ENCODE measurements around the gene SLC25A21. TPM values are rescaled to one million over a fixed set of nuclear protein-coding genes. Genes with fewer than 3 reads are reported as not detected.
"Not testable (repeated sequence)": the region's sequence is repeated elsewhere in the genome, so short reads cannot be mapped to it uniquely, and the experiment has no call there.

The SLC25A21 gene
- total RNA-seq, 4 donors from 2014 or later = 0.08 to 0.29 TPM; not detected in 2

DNA sequence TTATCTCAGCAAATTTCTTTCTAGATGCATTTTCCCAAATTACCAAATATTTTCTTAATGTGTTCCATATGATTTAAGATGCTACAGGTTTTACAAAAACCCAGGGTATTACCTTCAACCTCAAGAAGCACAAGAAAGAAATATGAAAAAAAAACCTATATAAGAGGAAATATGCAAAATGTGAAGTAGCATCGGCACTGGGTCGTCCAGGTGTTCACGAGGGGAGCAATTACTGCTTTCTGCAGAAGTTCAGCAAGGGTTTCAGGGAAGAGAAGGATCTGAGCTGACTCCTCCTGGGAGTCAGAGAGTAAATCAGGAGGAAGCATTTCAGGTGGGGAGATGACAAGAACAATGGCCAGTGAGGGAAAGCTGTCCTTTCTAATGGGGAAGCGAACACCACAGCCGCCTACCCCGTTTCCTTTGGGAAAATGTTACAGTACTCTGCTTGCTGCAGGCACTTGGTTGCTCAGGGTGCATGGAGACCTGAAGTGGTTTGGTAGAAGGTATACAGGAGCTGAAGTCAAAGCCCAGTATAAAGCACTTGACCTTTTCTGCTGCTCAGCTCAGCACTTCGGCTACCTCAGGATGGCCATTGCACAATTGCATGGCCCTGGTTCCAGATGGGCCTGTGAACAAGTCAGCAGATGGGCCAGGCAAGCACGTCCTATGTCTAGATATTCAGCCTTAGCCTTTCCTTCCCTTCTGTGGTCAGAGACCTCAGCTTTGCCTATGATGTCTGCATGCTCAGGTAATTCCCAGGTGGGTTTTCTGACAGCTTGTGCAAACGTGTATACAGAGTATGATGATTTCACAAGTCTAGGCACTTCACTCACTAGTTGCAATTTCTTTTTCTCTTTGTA, 355.1 kb downstream of the SLC25A21 start:
- 88 to 90% methylated on average over 9 of the region's 9 CpGs for whole genome bisulfite sequencing, 2 donors
- H3K4me3 ChIP-seq (ENCODE audit: low read depth, poor library complexity, severe bottlenecking) = no peak overlapping the region
- TF ChIP-seq POLR2A (IDR thresholded peaks at IDR 0.05) = no peak
- TF ChIP-seq, protein P1, sequence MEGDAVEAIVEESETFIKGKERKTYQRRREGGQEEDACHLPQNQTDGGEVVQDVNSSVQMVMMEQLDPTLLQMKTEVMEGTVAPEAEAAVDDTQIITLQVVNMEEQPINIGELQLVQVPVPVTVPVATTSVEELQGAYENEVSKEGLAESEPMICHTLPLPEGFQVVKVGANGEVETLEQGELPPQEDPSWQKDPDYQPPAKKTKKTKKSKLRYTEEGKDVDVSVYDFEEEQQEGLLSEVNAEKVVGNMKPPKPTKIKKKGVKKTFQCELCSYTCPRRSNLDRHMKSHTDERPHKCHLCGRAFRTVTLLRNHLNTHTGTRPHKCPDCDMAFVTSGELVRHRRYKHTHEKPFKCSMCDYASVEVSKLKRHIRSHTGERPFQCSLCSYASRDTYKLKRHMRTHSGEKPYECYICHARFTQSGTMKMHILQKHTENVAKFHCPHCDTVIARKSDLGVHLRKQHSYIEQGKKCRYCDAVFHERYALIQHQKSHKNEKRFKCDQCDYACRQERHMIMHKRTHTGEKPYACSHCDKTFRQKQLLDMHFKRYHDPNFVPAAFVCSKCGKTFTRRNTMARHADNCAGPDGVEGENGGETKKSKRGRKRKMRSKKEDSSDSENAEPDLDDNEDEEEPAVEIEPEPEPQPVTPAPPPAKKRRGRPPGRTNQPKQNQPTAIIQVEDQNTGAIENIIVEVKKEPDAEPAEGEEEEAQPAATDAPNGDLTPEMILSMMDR (IDR thresholded peaks at IDR 0.05) = no peak
- intact Hi-C loops (cut with DNase I; ENCODE audit: low total_unique reads) = no loop called here
- DNase-seq (ENCODE audit: low spot score in 2 of 2) = no peak

DNA sequence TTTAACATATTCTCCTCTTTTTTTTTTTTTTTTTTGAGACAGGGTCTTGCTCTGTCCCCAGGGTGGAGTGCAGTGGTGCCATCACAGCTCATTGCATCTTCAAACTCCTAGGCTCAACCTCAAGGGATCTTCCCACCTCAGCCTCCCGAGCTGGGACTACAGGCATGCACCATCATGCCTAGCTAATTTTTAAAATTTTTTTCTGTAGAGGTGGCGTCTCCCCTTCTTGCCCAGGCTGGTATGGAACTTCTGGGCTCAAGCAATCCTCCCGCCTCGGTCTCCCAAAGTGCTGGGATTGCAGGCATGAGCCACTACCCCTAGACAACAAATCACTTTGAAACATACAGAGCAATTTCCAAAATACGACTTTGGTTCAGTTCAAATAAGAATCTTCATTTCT, 355.9 kb downstream of the SLC25A21 start:
- DNase-seq (ENCODE audit: low spot score in 2 of 2) = no peak
- TF ChIP-seq POLR2A (IDR thresholded peaks at IDR 0.05) = no peak
- TF ChIP-seq, protein P1 (IDR thresholded peaks at IDR 0.05) = no peak
- WGBS, 2 donors = 60 to 66% methylated on average over 5 of the region's 5 CpGs
- no peak overlapping the region for H3K4me3 ChIP-seq (ENCODE audit: low read depth, poor library complexity, severe bottlenecking)
- intact Hi-C loops (cut with DNase I; ENCODE audit: low total_unique reads) = no loop called here

DNA sequence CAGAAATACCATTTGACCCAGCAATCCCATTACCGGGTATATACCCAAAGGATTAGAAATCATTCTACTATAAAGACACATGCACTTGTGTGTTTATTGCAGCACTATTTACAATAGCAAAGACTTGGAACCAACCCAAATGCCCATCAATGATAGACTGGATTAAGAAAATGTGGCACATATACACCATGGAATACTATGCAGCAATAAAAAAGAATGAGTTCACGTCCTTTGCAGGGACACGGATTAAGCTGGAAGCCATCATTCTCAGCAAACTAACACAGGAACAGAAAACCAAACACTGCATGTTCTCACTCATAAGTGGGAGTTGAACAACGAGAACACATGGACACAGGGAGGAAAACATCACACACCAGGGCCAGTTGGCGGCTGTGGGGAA, 357.6 kb downstream of the SLC25A21 start:
- DNase-seq (ENCODE audit: low spot score in 2 of 2); H3K4me3 ChIP-seq (ENCODE audit: low read depth, poor library complexity, severe bottlenecking); intact Hi-C loops (cut with DNase I; ENCODE audit: low total_unique reads): not testable (repeated sequence)
- WGBS, 2 donors = 95% methylated on average over 5 of the region's 5 CpGs

DNA sequence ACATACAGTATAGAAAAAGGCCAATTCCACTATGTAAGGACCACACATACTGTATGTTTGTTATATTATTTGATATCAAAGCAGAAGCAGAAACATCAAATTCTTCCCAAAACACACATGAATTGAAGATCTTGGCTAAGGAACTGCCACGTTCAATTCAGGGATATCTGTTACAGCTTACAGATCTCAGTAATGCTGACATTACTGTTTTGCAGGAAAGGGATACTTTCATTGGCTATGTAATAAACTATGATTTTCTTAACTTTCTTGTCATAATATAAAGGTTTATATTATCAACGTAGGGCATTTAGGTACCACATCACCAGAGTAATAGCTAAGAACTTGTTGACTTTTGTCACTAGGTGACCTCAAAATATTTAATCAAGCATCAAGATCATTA, 362.2 kb downstream of the SLC25A21 start:
- no peak overlapping the region for H3K4me3 ChIP-seq (ENCODE audit: low read depth, poor library complexity, severe bottlenecking)
- intact Hi-C loops (cut with DNase I; ENCODE audit: low total_unique reads) = no loop called here
- no peak for DNase-seq (ENCODE audit: low spot score in 2 of 2)
- TF ChIP-seq, protein P1 (IDR thresholded peaks at IDR 0.05) = no peak
- TF ChIP-seq POLR2A (IDR thresholded peaks at IDR 0.05) = no peak
- WGBS, 2 donors = 87 to 88% methylated on average over 2 of the region's 2 CpGs

DNA sequence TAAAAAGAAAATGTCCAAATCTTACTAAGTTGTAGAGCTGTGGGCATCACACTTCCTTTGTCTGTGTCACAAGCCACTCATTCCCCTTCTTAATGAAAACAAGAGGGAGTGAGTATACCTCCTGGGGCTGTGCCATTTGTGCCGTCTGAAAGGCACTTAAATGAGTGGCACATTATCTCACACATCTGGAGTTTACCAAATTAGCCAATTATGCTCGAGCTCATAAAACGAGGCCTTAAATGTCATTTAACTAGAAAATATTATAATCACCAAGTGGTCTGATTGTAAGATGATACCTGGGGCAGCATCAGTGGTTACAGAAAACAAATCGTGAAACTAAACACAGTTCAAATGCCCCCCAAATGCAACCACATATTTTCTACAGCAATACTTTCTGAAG, 364.7 kb downstream of the SLC25A21 start:
- DNase-seq (ENCODE audit: low spot score in 2 of 2) = no peak
- TF ChIP-seq, protein P1 (IDR thresholded peaks at IDR 0.05) = no peak
- no peak for TF ChIP-seq POLR2A (IDR thresholded peaks at IDR 0.05)
- H3K4me3 ChIP-seq (ENCODE audit: low read depth, poor library complexity, severe bottlenecking) = no peak overlapping the region
- WGBS, 2 donors = 38 to 46% methylated on average over 4 of the region's 4 CpGs
- intact Hi-C loops (cut with DNase I; ENCODE audit: low total_unique reads) = no loop called here

DNA sequence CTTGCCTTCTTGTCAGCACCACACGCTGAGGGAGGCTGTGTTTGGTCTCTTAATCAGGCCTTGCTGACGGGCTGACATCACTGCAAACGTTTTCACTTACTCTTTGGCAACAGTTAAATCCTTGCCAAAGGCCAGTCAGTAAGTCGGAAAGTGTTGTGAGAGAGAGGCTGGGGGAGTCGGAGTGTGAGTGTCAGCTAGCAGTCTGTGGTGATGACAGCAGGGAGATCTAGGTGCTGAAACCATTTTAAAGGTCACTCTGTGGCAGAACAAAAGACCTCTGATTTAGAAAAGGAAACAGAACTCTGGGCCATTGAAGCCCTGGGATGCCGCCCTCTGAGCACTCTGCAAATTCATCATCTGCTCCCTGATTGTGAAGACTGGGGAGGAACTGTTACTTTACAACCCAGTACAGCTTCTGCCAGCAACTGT, 367.3 kb downstream of the SLC25A21 start:
- DNase-seq (ENCODE audit: low spot score in 2 of 2) = no peak
- intact Hi-C loops (cut with DNase I; ENCODE audit: low total_unique reads) = no loop called here
- TF ChIP-seq POLR2A (IDR thresholded peaks at IDR 0.05) = no peak
- TF ChIP-seq, protein P1 (IDR thresholded peaks at IDR 0.05) = no peak
- 46 to 57% methylated on average over 6 of the region's 6 CpGs for WGBS, 2 donors
- H3K4me3 ChIP-seq (ENCODE audit: low read depth, poor library complexity, severe bottlenecking) = no peak overlapping the region

Measured in lower leg skin (tissue), 4 donors.